Activated T-cell treated with anti-CD3 and anti-CD28 coated beads for 1 hour (primary cell): ENCODE data around the gene SMARCD2.
"Not testable (repeated sequence)": the region's sequence is repeated elsewhere in the genome, so short reads cannot be mapped to it uniquely, and the experiment has no call there.

Source experiments
- DNase-seq: peaks from one replicate; pipeline ENCODE4 v3.0.0-alpha.2; 2020; ENCODE audit warnings: low read depth

SMARCD2 gene

GRCh38 chr17:63800783-63801182 is 41.7 kb downstream of the SMARCD2 start:
- no peak for DNase-seq

- DNase-seq: no peak
Observed at GRCh38 chr17:63798572-63799106, 43.8 kb downstream of the SMARCD2 start.

- DNase-seq: not testable (repeated sequence)
Observed at GRCh38 chr17:63796375-63796774, 46.1 kb downstream of the SMARCD2 start.

DNA sequence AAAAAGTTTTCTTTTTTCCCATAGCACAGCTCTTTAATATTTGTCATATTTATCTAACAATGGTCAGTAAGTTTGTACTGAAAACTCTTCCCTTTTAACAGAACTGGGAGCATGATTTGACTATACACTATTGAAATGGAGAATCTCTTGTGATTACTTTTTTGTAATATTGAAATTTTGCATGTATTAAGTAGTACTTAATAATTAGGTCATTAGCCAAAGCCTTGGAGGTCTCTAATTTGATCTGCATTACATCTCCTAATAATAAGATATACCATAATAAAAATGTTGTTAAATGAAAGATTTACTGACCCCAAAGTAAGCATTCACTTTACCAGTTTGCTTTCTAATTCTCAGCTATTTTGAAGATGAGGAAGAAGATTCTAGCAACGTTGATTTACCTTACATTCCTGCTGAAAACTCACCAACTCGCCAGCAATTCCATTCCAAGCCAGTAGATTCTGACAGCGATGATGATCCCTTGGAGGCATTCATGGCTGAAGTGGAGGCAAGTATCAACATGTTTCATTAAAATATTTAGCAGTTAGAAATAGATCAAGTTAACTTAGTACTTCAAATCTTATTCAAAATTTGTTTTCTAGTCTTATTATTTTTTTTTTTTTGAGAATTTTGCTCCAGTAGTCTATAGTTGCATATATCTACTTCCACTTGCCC is 50.3 kb downstream of the SMARCD2 start:
- no peak for DNase-seq

GRCh38 chr17:63790057-63790456 is 52.4 kb downstream of the SMARCD2 start:
- no peak for DNase-seq

DNA sequence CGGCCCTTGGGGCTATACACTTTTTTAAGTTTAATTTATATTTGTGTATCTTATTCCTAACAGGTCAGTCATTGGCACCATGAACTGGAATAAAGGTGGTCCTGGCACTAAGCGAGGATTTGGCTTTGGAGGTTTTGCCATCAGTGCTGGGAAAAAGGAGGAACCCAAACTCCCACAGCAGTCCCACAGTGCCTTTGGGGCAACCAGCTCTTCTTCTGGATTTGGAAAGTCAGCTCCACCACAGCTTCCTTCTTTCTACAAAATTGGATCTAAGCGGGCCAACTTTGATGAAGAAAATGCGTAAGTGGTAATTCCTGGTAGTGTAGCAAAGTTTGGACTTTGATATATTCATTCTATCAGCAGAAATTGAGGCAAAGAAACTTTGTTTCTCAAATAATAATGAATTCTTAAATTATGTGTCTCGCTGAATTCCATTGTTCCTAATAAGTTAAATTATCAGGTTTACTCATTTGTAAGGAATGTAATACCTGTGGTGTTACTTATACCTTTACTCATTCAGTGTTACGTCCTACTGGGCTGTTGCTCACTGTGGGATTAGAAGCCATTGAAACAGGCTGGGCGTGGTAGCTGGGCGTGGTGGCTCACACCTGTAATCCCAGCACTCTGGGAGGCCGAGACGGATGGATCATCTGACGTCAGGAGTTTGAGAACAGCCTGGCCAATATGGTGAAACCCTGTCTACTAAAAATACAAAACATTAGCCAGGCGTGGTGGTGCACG is 55.3 kb downstream of the SMARCD2 start:
- DNase-seq: no peak

GRCh38 chr17:63786117-63786516 is 56.4 kb downstream of the SMARCD2 start:
- no peak for DNase-seq

DNA sequence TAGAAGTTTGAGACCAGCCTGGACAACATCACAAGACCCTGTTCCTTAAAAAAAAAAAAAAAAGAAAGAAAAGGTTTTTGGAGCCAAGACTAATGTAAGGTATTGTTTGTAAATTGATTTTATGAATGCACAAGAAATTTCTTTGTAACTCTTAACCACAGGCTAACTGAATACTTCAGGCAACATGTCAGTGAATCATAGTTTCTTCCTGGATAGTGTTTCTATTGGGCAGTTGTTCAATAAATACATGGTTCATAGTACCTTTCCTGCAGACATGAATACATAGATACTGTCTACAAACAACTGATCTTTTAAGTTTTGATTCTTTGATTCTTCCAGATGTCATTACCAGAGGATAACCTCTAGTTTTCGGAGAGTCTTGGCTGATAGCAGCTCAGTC is 56.9 kb downstream of the SMARCD2 start:
- no peak for DNase-seq

DNA sequence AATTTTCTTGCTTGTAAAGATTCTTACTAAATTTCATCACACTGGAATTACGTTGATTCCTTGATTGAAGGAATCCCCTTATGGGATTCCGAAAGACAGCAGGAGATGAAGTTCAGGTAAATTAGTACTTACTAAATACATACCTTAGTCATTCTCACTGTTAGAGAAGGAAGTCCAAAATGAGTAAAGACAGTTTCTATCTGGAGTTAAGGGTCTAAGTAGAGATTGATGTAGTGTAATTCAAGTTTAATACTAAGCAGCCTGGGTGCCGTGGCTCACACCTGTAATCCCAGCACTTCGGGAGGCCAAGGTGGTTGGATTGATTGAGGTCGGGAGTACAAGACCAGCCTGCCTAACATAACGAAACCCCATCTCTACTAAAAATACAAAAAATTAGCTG is 59.0 kb downstream of the SMARCD2 start:
- no peak for DNase-seq
